PFSK-1 (cell line): Measurements from ENCODE around the gene IL1A.

Source experiments
- FOXP2 ChIP-seq: optimal IDR thresholded peaks from 2 replicates; pipeline ENCODE3; 2011; ENCODE audit warnings: borderline replicate concordance, control low read depth, inconsistent platforms; ENCODE audit not compliant: insufficient read depth; ENCODE audit errors: extremely low read length, extremely low read depth
- POLR2AphosphoS5 ChIP-seq: IDR thresholded peaks from 2 replicates; pipeline ENCODE4 v1.6.1; 2012; ENCODE audit warnings: low read depth, mild to moderate bottlenecking, control low read depth, low read length, moderate library complexity
- REST ChIP-seq, 2 experiments: IDR thresholded peaks; 2 replicates each; pipeline versions ENCODE4 v1.6.1 to v1.8.0; 2011 to 2012; ENCODE audit warnings: low read depth in 2 of 2, low read length in 2 of 2, control low read depth in 1 of 2, inconsistent platforms in 1 of 2, mild to moderate bottlenecking in 1 of 2, moderate library complexity in 1 of 2; ENCODE audit not compliant: insufficient read depth in 1 of 2
- SIN3A ChIP-seq: IDR thresholded peaks from 2 replicates; pipeline ENCODE4 v1.6.1; 2012; ENCODE audit warnings: mild to moderate bottlenecking, low read length, moderate library complexity, borderline replicate concordance; ENCODE audit not compliant: insufficient read depth
- TAF1 ChIP-seq: IDR thresholded peaks from 2 replicates; pipeline ENCODE4 v1.6.1; 2012; ENCODE audit warnings: low read length, control low read depth, borderline replicate concordance; ENCODE audit not compliant: insufficient read depth

IL1A gene

DNA sequence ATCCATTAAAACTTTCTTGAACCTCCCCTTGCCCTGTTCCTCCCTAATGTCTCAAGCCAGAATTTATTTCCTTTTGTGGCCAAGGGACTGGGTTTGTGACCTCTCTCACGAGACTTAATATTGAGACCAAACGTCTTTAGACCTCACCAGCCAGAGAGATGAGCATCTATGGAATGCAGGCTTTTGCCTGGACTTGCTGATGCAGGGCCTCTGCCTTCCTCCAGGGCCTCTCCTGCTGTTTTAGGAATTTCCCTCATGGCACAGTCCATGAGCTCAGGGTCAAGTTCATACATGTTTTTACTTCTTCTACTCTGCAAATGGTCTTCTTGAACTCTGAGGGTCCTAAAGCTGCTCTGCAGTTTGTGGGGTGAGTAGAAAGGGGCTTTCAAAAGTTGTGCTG is 30.0 kb upstream of the IL1A start:
- TF ChIP-seq POLR2AphosphoS5 (no peak), TAF1 (no peak), SIN3A (no peak), REST (IDR thresholded peaks at IDR 0.05; ENCODE audit: insufficient read depth in 1 of 2, low read depth in 2 of 2, low read length in 2 of 2) (no peak), FOXP2 (no peak)

GRCh38 chr2:112813280-112813966 is 29.1 kb upstream of the IL1A start:
- TF ChIP-seq TAF1 (no peak), SIN3A (no peak), FOXP2 (no peak), REST (IDR thresholded peaks at IDR 0.05; ENCODE audit: insufficient read depth in 1 of 2, low read depth in 2 of 2, low read length in 2 of 2) (no peak), POLR2AphosphoS5 (no peak)

DNA sequence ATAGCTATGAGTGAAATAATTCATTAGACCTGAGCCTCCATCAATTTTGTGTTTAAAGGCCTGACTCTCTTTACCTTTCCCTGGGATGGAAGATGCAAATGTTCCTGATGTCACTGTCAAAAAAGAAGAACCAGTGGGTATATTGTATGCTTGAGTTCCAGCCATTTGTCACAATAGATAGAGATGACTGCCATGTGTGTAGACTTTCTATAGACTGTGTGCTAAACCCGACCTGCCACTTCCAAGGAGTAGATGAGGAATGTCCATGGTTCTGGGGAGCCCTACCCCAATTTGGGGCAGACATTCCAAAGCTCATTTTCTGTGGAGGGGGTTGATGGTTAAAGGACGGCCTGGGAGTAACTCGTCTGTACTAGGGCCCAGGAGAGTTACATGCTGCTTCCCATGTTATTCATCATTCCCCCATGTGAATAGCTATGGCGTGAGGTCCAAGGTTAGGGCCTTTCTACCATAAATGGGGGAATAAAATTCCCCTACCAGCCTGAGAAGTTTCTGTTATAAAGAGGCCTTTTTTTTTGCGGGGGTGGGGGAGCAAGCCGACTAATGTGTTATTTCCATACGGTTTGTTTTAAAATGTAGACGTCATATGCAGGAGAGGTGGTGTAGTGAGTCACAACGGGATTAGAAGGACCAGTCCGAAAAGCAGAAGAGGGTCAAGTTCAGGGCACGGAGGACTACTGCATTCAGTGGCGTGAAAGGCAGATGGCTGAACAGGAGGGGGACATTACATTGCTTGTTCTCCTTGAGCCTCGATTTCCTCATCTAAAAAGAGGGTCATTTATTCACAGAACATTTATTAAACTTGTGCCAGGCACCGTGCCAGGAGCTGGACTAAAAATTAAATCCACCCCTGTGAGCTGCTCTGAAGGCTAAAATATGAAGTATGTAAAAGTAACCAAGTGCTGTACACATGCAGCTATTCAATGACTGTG is 28.3 kb upstream of the IL1A start:
- TF ChIP-seq TAF1 (no peak), REST (IDR thresholded peaks at IDR 0.05; ENCODE audit: insufficient read depth in 1 of 2, low read depth in 2 of 2, low read length in 2 of 2) (no peak), FOXP2 (no peak), SIN3A (no peak), POLR2AphosphoS5 (no peak)

DNA sequence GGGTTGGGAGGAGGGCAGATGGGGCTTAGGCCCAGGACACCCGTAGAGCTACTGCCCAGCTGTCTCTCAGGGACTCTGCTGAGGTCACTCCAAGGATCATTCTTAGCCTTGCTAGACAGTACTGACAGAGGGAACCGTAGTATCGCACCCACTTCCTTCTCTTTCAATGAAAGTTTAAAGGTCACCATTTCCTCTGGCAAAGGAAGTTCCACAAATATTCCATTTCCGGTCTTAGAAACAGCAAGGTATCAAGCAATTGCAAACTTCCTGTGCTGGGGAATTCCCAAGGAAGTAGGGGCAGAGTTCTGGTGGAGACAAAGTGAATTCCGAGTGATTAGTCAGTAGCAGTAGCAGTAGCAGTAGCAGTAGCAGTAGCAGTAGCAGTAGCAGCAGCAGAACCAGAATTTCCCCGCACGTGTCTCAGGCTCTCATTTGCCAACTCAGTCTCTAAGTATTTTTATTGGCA is 27.6 kb upstream of the IL1A start:
- TF ChIP-seq TAF1 (no peak), REST (IDR thresholded peaks at IDR 0.05; ENCODE audit: insufficient read depth in 1 of 2, low read depth in 2 of 2, low read length in 2 of 2) (peak in 1 of 2 experiments; percentile 66; a peak in 2 of 4 replicates)
